Measurements from ENCODE around the gene IMPA2.
"Not testable (repeated sequence)": the region's sequence is repeated elsewhere in the genome, so short reads cannot be mapped to it uniquely, and the experiment has no call there.

Gene IMPA2

GRCh38 chr18:11981192-11981542 is at the start of gene IMPA2:
Gene IMPA2, plus strand, starts transcription at chr18:11981507. Its CDS starts 163 bp downstream, at chr18:11981670.
- peak in 33 of 56 donors; percentile 70 to 96 (median 86) for DNase-seq

GRCh38 chr18:11932393-11932792 is 48.9 kb upstream of the IMPA2 start:
- no peak for DNase-seq

GRCh38 chr18:11937874-11938478 is 43.3 kb upstream of the IMPA2 start:
- DNase-seq = peak in 44 of 56 donors; percentile 2 to 89 (median 28)

GRCh38 chr18:11940956-11941355 is 40.4 kb upstream of the IMPA2 start:
- no peak for DNase-seq

- no peak for DNase-seq
Measured at GRCh38 chr18:11943551-11943950, 37.8 kb upstream of the IMPA2 start.

- no peak for DNase-seq
Measured at GRCh38 chr18:11944252-11944651, 37.1 kb upstream of the IMPA2 start.

GRCh38 chr18:11944786-11945185 is 36.5 kb upstream of the IMPA2 start:
- no peak for DNase-seq

- not testable (repeated sequence) for DNase-seq
Measured at GRCh38 chr18:11945834-11946659, 35.3 kb upstream of the IMPA2 start.

- peak in 1 of 56 donors; percentile 9 for DNase-seq
Measured at GRCh38 chr18:11946756-11947155, 34.6 kb upstream of the IMPA2 start.

- peak; percentile 12 to 86 (median 68) for DNase-seq
Measured at GRCh38 chr18:11947214-11948191, 33.8 kb upstream of the IMPA2 start.

- no peak for DNase-seq
Measured at GRCh38 chr18:11948852-11949523, 32.3 kb upstream of the IMPA2 start.

- no peak for DNase-seq
Measured at GRCh38 chr18:11950824-11951223, 30.5 kb upstream of the IMPA2 start.

- DNase-seq = no peak
Measured at GRCh38 chr18:11951390-11951851, 29.9 kb upstream of the IMPA2 start.

- DNase-seq = no peak
Measured at GRCh38 chr18:11953113-11953512, 28.2 kb upstream of the IMPA2 start.

- peak in 38 of 56 donors; percentile 3 to 75 (median 29) for DNase-seq
Measured at GRCh38 chr18:11955239-11956029, 25.9 kb upstream of the IMPA2 start.

- DNase-seq = no peak
Measured at GRCh38 chr18:11956371-11957308, 24.7 kb upstream of the IMPA2 start.

- no peak for DNase-seq
Measured at GRCh38 chr18:11957636-11958035, 23.7 kb upstream of the IMPA2 start.

- not testable (repeated sequence) for DNase-seq
Measured at GRCh38 chr18:11959651-11960050, 21.7 kb upstream of the IMPA2 start.

All from amygdala (tissue), 56 donors.